GM12891 (cell line): ENCODE data around the gene MT1HL1.

Source experiments
- POLR2A ChIP-seq: IDR thresholded peaks from 2 replicates; pipeline ENCODE4 v1.6.1; 2011; ENCODE audit warnings: low read depth, low read length, control low read depth
- POLR2AphosphoS5 ChIP-seq: IDR thresholded peaks from 2 replicates; pipeline ENCODE4 v1.6.1; 2011; ENCODE audit warnings: low read depth, low read length, control low read depth
- POU2F2 ChIP-seq: IDR thresholded peaks from 2 replicates; pipeline ENCODE4 v1.6.1; 2011; ENCODE audit warnings: low read depth, mild to moderate bottlenecking, control low read depth, low read length, moderate library complexity

GRCh38 chr1:236992449-236992848, 11.8 kb downstream of the MT1HL1 start:
- TF ChIP-seq POLR2AphosphoS5: no peak
- TF ChIP-seq POLR2A: no peak
- no peak for TF ChIP-seq POU2F2
